Measurements from ENCODE around the gene DUOXA1. TPM values are rescaled to one million over a fixed set of nuclear protein-coding genes. Genes with fewer than 3 reads are reported as not detected.

DUOXA1 gene
- polyA plus RNA-seq, 1 of the 3 experiments (the other 2 are of a cell fraction) = 0.02 TPM

- no peaks in the 10 kb centered on the region for H4K20me1 ChIP-seq (ENCODE audit: insufficient read depth)
- DNase-seq = no peak
- no peaks in the 10 kb centered on the region for H3K36me3 ChIP-seq (replicated peaks in 1 of 2; ENCODE audit: control insufficient read depth in 1 of 2, insufficient read depth in 2 of 2, low read length in 1 of 2)
- H3K4me2 ChIP-seq = no peak overlapping the region
- H3K4me3 ChIP-seq (ENCODE audit: low read depth in 2 of 2, low read length in 1 of 2) = no peak overlapping the region
- POLR2A ChIA-PET = no interaction called here
- no peak overlapping the region for H3K27ac ChIP-seq (ENCODE audit: low read depth in 2 of 2, low read length in 1 of 2)
- no peak for TF ChIP-seq USF1 (IDR thresholded peaks at IDR 0.05; ENCODE audit: borderline replicate concordance, low read depth)
- TF ChIP-seq RCOR1 (IDR thresholded peaks at IDR 0.05; ENCODE audit: low read length) = no peak
- TF ChIP-seq EP300 (IDR thresholded peaks at IDR 0.05; ENCODE audit: borderline replicate concordance in 1 of 2, low read depth in 1 of 2, low read length in 1 of 2) = no peak
- TF ChIP-seq FOXM1 (IDR thresholded peaks at IDR 0.05; ENCODE audit: low read depth) = no peak
- no peak for TF ChIP-seq MAX (IDR thresholded peaks at IDR 0.05; ENCODE audit: low read depth)
- TF ChIP-seq NFIC (IDR thresholded peaks at IDR 0.05; ENCODE audit: borderline replicate concordance) = no peak
- TF ChIP-seq USF2 (IDR thresholded peaks at IDR 0.05; ENCODE audit: borderline replicate concordance, low read depth, low read length) = no peak
- TF ChIP-seq MXI1 (IDR thresholded peaks at IDR 0.05; ENCODE audit: low read depth, low read length) = no peak
- no peak for TF ChIP-seq FOSL2 (IDR thresholded peaks at IDR 0.05; ENCODE audit: borderline replicate concordance, low read depth)
- TF ChIP-seq ELF1 (IDR thresholded peaks at IDR 0.05) = no peak
- no peak for TF ChIP-seq RAD21 (IDR thresholded peaks at IDR 0.05; ENCODE audit: low read length)
- no peak for TF ChIP-seq MEF2A (IDR thresholded peaks at IDR 0.05; ENCODE audit: borderline replicate concordance, low read depth)
- no peak for TF ChIP-seq NRF1 (IDR thresholded peaks at IDR 0.05; ENCODE audit: low read depth, low read length)
- TF ChIP-seq CTCF (IDR thresholded peaks at IDR 0.05) = no peak
- no peak for TF ChIP-seq FOXJ3 (CRISPR knock-in tag; IDR thresholded peaks at IDR 0.05)
- no peak for TF ChIP-seq TEAD4 (IDR thresholded peaks at IDR 0.05; ENCODE audit: borderline replicate concordance, insufficient read depth)
- TF ChIP-seq GATA2 (CRISPR knock-in tag; IDR thresholded peaks at IDR 0.05) = no peak
- TF ChIP-seq RXRA (IDR thresholded peaks at IDR 0.05; ENCODE audit: borderline replicate concordance, low read depth) = no peak
- CTCF ChIA-PET = interaction anchor here (1.7 kb wide), 1 partner anchor 335 kb away, joined by 6 read pairs; no protein-coding TSS in a partner anchor
- no peak overlapping the region for H3K9ac ChIP-seq
- WGBS (ENCODE audit: low lambda C conversion rate) = 76% methylated on average over 7 of the region's 7 CpGs
- no peak overlapping the region for H2AFZ ChIP-seq (ENCODE audit: low read depth)
- H3K27me3 ChIP-seq (ENCODE audit: insufficient read depth) = peaks cover 10% of the 10 kb centered on the region; the same call in 1 of the 2 replicates
- no peaks in the 10 kb centered on the region for H3K9me3 ChIP-seq
- no peaks in the 10 kb centered on the region for H3K79me2 ChIP-seq (ENCODE audit: insufficient read depth)
- H3K9me2 ChIP-seq = no peaks in the 10 kb centered on the region
- H3K4me1 ChIP-seq (ENCODE audit: control insufficient read depth in 1 of 2, insufficient read depth in 2 of 2, low read depth in 1 of 2, low read length in 1 of 2) = peaks cover 6 to 7% of the 10 kb centered on the region in 2 experiments; a peak in 3 of 4 replicates
- no peaks in the 10 kb centered on the region for H3F3A ChIP-seq (replicated peaks; ENCODE audit: insufficient read depth)
These were observed 7.0 kb downstream of the DUOXA1 start for GRCh38 chr15:45122719-45123118.
